NT2/D1 (cell line): ENCODE results near the gene NRXN3.

Experiments
- DNase-seq: peaks from one replicate; pipeline ENCODE4 v3.0.0-alpha.2; 2011; ENCODE audit warnings: low read depth, low spot score
- H3K27me3 ChIP-seq: 2 replicates; pipeline ENCODE4 v1.6.0; 2011; ENCODE audit warnings: mild to moderate bottlenecking; ENCODE audit not compliant: insufficient read length, insufficient read depth
- H3K36me3 ChIP-seq: 2 replicates; pipeline ENCODE4 v1.6.1; 2011; ENCODE audit warnings: mild to moderate bottlenecking, low read length, mixed read lengths; ENCODE audit not compliant: insufficient read depth, insufficient read length
- H3K4me1 ChIP-seq: 2 replicates; pipeline ENCODE4 v1.5.1; 2011; ENCODE audit not compliant: insufficient read depth, insufficient read length
- H3K4me3 ChIP-seq: 2 replicates; pipeline ENCODE4 v1.5.1; 2011; ENCODE audit warnings: low read depth; ENCODE audit not compliant: insufficient read length
- H3K9ac ChIP-seq: 2 replicates; pipeline ENCODE4 v1.6.0; 2011; ENCODE audit warnings: low read depth; ENCODE audit not compliant: insufficient read length
- H3K9me3 ChIP-seq: 2 replicates; pipeline ENCODE4 v1.5.1; 2011; ENCODE audit warnings: mild to moderate bottlenecking, low read length; ENCODE audit not compliant: insufficient read depth
- SUZ12 ChIP-seq: IDR thresholded peaks from 2 replicates; pipeline ENCODE4 v1.6.1; 2011; ENCODE audit not compliant: insufficient read length, insufficient read depth; ENCODE audit errors: extremely low read depth
- YY1 ChIP-seq: IDR thresholded peaks from 2 replicates; pipeline ENCODE4 v1.6.1; 2011; ENCODE audit not compliant: insufficient read length, insufficient read depth
- ZNF274 ChIP-seq: IDR thresholded peaks from 2 replicates; pipeline ENCODE4 v1.6.1; 2011; ENCODE audit warnings: mild to moderate bottlenecking, low read depth, low read length

NRXN3 gene

GRCh38 chr14:79043194-79043889 is 873.2 kb downstream of the NRXN3 start:
- TF ChIP-seq YY1 (no peak), ZNF274 (no peak), SUZ12 (no peak)
- Histone ChIP-seq H3K36me3 (no peaks in the 10 kb centered on the region), H3K27me3 (no peaks in the 10 kb centered on the region)

DNA sequence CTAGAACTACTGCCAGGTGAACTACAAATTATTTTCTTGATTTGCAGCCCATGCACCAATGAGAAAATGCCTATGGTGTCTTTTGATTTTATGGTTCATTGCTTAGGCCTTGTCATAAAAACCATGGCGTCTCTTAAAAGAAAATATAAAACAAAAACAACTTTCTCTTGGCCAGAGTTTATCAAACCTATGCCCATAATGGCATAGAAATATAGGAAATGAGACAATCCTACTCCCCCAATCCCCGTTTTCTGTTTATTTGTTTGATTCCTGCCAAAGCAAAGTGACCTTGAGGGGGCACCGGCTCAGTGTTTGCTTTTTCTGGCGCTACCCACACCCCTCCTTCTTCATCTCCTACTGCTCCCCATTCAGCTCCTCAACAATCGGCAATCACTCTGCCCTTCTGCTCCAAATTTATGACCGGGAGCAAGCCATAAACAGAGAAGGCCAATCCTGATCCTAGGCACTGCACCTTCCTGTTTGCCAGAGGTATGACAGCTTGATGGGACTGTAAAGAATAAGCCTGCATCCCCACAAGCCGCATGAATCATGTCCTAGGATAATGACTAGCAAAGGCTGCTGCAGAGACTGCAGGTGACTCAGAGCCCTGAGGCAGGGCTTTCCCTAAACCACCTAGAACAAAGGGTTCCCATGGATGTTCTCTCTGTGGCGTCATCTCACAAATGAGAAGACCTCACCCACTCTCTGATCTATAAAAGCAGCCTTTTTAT is 874.9 kb downstream of the NRXN3 start:
- 0 out of 2 replicates have a peak, but pooled peaks cover 8% of the 10 kb centered on the region for H3K9me3 ChIP-seq
- TF ChIP-seq ZNF274: no peak
- TF ChIP-seq YY1: no peak
- no peak for TF ChIP-seq SUZ12
- peak; percentile 42 for DNase-seq
- no peaks in the 10 kb centered on the region for H3K27me3 ChIP-seq
- no peaks in the 10 kb centered on the region for H3K4me1 ChIP-seq
- no peak overlapping the region for H3K4me3 ChIP-seq
- H3K36me3 ChIP-seq: no peaks in the 10 kb centered on the region
- no peak overlapping the region for H3K9ac ChIP-seq

More at GRCh38 chr14:79043194-79043889, 873.2 kb downstream of the NRXN3 start:
- Histone ChIP-seq H3K4me1 (no peaks in the 10 kb centered on the region), H3K4me3 (no peak overlapping the region), H3K9ac (no peak overlapping the region), H3K9me3 (0 out of 2 replicates have a peak, but pooled peaks cover 8% of the 10 kb centered on the region)
- no peak for DNase-seq

DNA sequence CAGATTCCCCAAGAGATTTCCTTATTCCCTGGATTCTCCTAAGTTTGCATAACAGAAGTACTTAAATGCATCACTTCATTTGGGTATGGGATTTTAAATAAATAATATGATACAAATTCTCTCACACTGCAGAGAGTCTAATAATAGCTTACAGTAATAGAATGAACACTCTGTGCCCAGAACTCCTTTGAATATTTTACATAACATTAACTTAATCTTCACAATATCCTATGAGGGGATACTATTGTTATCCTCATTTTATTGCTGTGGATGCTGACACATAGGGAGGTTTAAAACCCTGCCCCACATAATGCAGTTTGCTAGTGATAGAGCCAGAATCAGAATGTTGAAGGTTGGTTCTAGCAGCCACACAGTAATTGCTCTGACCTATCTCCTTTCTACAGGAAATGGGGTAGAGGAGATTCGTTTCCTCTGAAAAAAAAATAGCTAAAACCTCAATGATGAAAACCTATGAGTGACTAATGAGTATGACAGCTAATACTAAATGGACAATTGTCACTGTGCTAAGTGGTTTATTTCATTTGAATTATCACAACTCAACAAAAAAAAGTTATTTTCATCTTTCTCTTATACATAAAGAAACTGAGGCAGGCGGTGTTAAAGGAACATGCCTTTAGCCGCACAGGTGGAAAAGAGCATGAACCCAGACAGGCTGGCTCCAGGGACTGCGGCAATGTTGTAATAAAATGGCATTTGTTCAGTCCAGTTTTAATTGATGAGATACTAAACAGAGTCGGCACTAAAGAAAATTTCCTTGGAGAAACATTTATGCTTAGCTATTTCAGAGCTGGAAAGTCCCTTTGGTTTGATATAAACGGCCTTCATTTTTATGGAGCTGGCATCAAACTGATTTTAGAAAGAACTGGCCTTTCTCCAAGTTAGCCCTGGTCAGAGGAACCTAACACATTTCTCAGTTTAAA is 880.9 kb downstream of the NRXN3 start:
- no peaks in the 10 kb centered on the region for H3K36me3 ChIP-seq
- H3K4me1 ChIP-seq: no peaks in the 10 kb centered on the region
- H3K9ac ChIP-seq: no peak overlapping the region
- H3K4me3 ChIP-seq: no peak overlapping the region
- no peaks in the 10 kb centered on the region for H3K27me3 ChIP-seq
- no peaks in the 10 kb centered on the region for H3K9me3 ChIP-seq
- TF ChIP-seq ZNF274 (no peak), YY1 (no peak), SUZ12 (no peak)
- no peak for DNase-seq

- H3K4me3 ChIP-seq: no peak overlapping the region
- no peaks in the 10 kb centered on the region for H3K4me1 ChIP-seq
- no peak for TF ChIP-seq SUZ12
- no peak for TF ChIP-seq YY1
- no peak for TF ChIP-seq ZNF274
- H3K36me3 ChIP-seq: no peaks in the 10 kb centered on the region
- H3K27me3 ChIP-seq: no peaks in the 10 kb centered on the region
- DNase-seq: no peak
- H3K9me3 ChIP-seq: no peaks in the 10 kb centered on the region
- H3K9ac ChIP-seq: no peak overlapping the region
These were observed 881.6 kb downstream of the NRXN3 start for GRCh38 chr14:79051742-79052141.

DNA sequence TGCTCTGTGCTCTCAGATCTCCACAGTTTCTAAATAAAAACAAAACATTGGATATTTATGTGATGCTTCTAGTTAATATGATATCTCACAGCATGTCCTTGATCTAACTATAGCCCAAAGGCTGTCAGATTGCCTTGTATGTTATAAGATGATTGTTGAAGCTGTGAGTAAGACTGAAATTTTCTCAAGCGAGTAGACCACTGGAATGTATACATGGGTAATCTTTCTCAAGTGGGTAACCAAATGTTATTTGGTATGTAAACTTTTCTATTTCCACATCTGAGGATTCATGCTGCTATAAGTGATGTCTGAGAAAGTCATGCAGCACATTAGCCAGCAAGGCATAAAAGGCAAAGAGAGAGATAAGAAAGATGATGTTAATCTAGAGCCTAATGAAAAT is 886.7 kb downstream of the NRXN3 start:
- Histone ChIP-seq H3K27me3 (no peaks in the 10 kb centered on the region), H3K9me3 (no peaks in the 10 kb centered on the region), H3K9ac (no peak overlapping the region), H3K4me1 (no peaks in the 10 kb centered on the region), H3K4me3 (no peak overlapping the region), H3K36me3 (no peaks in the 10 kb centered on the region)
- no peak for DNase-seq
- TF ChIP-seq ZNF274 (no peak), SUZ12 (no peak), YY1 (no peak)

DNA sequence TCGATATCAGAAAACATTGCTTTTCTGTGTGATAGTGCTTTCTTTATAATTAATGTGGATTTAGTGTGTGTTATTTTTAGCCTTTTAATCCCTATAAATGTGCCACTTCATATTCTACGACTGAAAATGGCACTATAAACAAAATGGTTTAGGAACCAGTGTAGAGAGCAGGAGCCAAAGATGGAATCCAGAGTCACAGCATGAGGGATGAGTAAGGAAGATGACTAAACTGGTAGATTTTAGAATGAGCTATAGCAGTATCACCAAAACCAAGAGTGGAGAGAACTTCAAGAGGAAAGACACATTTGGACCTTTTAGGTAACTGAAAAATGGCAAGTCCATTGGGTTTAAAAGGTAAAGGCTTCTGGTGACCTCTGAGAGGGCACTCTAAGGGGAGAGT is 887.2 kb downstream of the NRXN3 start:
- no peak overlapping the region for H3K9ac ChIP-seq
- no peak for DNase-seq
- no peak for TF ChIP-seq SUZ12
- no peak for TF ChIP-seq ZNF274
- no peak for TF ChIP-seq YY1
- H3K27me3 ChIP-seq: no peaks in the 10 kb centered on the region
- H3K9me3 ChIP-seq: no peaks in the 10 kb centered on the region
- H3K4me3 ChIP-seq: no peak overlapping the region
- H3K36me3 ChIP-seq: no peaks in the 10 kb centered on the region
- H3K4me1 ChIP-seq: no peaks in the 10 kb centered on the region

DNA sequence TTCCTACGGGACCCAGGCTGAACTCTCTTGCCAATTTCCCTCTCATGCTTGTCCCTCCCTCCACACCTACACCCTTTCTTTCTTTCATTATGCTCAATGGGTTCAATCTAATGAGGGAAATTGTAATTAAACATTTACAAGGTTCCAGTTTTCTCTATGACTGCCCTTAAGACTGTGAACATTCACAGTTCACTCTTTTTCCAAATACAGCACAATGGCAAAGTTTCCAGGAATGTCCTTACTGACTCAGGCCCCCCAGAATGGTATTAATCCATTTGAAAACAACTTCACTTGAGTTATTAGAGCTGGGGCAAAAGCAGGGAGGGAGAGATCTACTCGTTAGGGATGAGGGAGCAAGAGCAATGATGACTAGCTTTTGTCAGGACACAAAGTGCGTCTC is 892.1 kb downstream of the NRXN3 start:
- Histone ChIP-seq H3K36me3 (no peaks in the 10 kb centered on the region), H3K27me3 (no peaks in the 10 kb centered on the region), H3K9ac (no peak overlapping the region), H3K4me3 (no peak overlapping the region), H3K9me3 (no peaks in the 10 kb centered on the region), H3K4me1 (no peaks in the 10 kb centered on the region)
- DNase-seq: no peak
- TF ChIP-seq SUZ12 (no peak), ZNF274 (no peak), YY1 (no peak)
